Thyroid gland (tissue), 4 donors: Measurements from ENCODE around the gene PRPF40A.

Source experiments
- POLR2A ChIP-seq, 2 donors: fragments of 450-650 bp; IDR thresholded peaks; one replicate each; pipeline ENCODE4 v1.6.1; 2017; ENCODE audit warnings: antibody characterized with exemption in 2 of 2, mild to moderate bottlenecking in 2 of 2, moderate library complexity in 1 of 2
- TF ChIP-seq, protein P1 (sequence below), 6 experiments: fragments of 200-600 bp in 3 of 6; fragments of 450-650 bp in 3 of 6; sonication (generic) in 3 of 6; IDR thresholded peaks; one replicate each; pipeline ENCODE4 v1.5.1; 2016 to 2019; ENCODE audit warnings: antibody characterized with exemption in 6 of 6, mild to moderate bottlenecking in 2 of 6, inconsistent platforms in 1 of 6, moderate library complexity in 1 of 6

DNA sequence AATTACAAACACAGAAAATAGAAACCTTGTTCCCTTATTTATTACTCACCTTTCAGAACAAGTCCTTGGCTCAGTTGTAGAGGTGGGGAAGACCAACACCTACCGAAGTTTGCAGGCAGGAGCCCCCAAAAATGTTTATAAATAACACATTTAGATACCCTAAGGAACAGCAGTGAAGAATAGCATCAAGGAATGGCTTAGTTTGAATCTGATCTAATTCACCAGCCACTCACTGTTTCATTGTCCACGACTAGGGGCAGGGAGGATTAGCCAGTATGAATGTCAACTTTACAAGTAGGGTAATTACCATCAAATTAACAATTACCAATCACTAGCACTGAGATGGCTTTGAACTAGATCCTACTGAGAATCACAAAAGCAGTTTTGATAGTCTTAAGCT, 65.4 kb downstream of the PRPF40A start:
- TF ChIP-seq, protein P1, sequence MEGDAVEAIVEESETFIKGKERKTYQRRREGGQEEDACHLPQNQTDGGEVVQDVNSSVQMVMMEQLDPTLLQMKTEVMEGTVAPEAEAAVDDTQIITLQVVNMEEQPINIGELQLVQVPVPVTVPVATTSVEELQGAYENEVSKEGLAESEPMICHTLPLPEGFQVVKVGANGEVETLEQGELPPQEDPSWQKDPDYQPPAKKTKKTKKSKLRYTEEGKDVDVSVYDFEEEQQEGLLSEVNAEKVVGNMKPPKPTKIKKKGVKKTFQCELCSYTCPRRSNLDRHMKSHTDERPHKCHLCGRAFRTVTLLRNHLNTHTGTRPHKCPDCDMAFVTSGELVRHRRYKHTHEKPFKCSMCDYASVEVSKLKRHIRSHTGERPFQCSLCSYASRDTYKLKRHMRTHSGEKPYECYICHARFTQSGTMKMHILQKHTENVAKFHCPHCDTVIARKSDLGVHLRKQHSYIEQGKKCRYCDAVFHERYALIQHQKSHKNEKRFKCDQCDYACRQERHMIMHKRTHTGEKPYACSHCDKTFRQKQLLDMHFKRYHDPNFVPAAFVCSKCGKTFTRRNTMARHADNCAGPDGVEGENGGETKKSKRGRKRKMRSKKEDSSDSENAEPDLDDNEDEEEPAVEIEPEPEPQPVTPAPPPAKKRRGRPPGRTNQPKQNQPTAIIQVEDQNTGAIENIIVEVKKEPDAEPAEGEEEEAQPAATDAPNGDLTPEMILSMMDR (IDR thresholded peaks at IDR 0.05): no peak
- TF ChIP-seq POLR2A (IDR thresholded peaks at IDR 0.05): no peak
